H1 (cell line): ENCODE results near the gene HILPDA. TPM values are rescaled to one million over a fixed set of nuclear protein-coding genes. Genes with fewer than 3 reads are reported as not detected.

Experiments
- CTCF ChIA-PET: fragments of 300-600 bp; sonication (Branson Sonifier 250); formaldehyde crosslinking; loops from one replicate; lab custom pipeline; 2021; ENCODE audit not compliant: partially characterized antibody; lab: Charles Lee
- POLR2A ChIA-PET: fragments of 300-600 bp; sonication (Branson Sonifier 250); formaldehyde crosslinking; loops from one replicate; lab custom pipeline; 2021; ENCODE audit warnings: inconsistent platforms; ENCODE audit not compliant: partially characterized antibody; lab: Charles Lee
- DNase-seq, 2 experiments: peaks; one replicate each; pipeline versions ENCODE4 v3.0.0 to v3.0.0-alpha.2; 2010 to 2022; ENCODE audit warnings: low spot score in 2 of 2, low read depth in 1 of 2, mixed read lengths in 1 of 2
- FAIRE-seq: peaks from 2 replicates; lab custom pipeline; 2011; peaks lifted over from hg19 to GRCh38; lab: Jason Lieb, UNC
- H2AFZ ChIP-seq: 2 replicates; pipeline ENCODE4 v1.8.1; 2012; ENCODE audit warnings: low read length, inconsistent platforms
- H2AK5ac ChIP-seq: 2 replicates; pipeline ENCODE4 v1.6.1; 2013; ENCODE audit warnings: low read depth, low read length
- H2BK120ac ChIP-seq: replicated peaks from 2 replicates; pipeline ENCODE3; 2013; ENCODE audit warnings: low read depth, low read length, inconsistent platforms
- H2BK12ac ChIP-seq: 2 replicates; pipeline ENCODE4 v1.6.1; 2013; ENCODE audit warnings: low read depth, low read length
- H2BK15ac ChIP-seq: 2 replicates; pipeline ENCODE4 v1.6.1; 2013; ENCODE audit warnings: low read length
- H2BK20ac ChIP-seq: 2 replicates; pipeline ENCODE4 v1.6.1; 2013; ENCODE audit warnings: low read length
- H2BK5ac ChIP-seq: 2 replicates; pipeline ENCODE4 v1.6.1; 2013; ENCODE audit warnings: low read depth, low read length
- H3K14ac ChIP-seq: 2 replicates; pipeline ENCODE4 v1.6.1; 2013; ENCODE audit warnings: inconsistent platforms; ENCODE audit not compliant: insufficient read length
- H3K18ac ChIP-seq: 2 replicates; pipeline ENCODE4 v1.6.1; 2013; ENCODE audit warnings: low read length; ENCODE audit errors: extremely low read depth
- H3K23ac ChIP-seq: 2 replicates; pipeline ENCODE4 v1.6.1; 2013; ENCODE audit warnings: inconsistent platforms; ENCODE audit not compliant: insufficient read length
- H3K23me2 ChIP-seq: 2 replicates; pipeline ENCODE4 v1.6.1; 2013; ENCODE audit warnings: low read depth, low read length
- H3K27ac ChIP-seq: 2 replicates; pipeline ENCODE4 v1.6.1; 2011; ENCODE audit warnings: low read depth, low read length, inconsistent platforms
- H3K27me3 ChIP-seq, 4 experiments: replicated peaks in 1 of 4; 1 replicate in 1 of 4; 2 replicates in 3 of 4; pipeline versions ENCODE4 v1.6.1 to v1.8.1; 2011 to 2013; ENCODE audit warnings: low read length in 3 of 4, mild to moderate bottlenecking in 3 of 4, inconsistent platforms in 2 of 4, mixed read lengths in 2 of 4, moderate library complexity in 1 of 4; ENCODE audit not compliant: control insufficient read depth in 3 of 4, insufficient read depth in 3 of 4; ENCODE audit errors: extremely low read depth in 1 of 4
- H3K36me3 ChIP-seq, 4 experiments: 2 replicates each; pipeline versions ENCODE4 v1.6.1 to v1.8.1; 2011 to 2013; ENCODE audit warnings: mild to moderate bottlenecking in 4 of 4, low read length in 3 of 4, moderate library complexity in 2 of 4, control low read depth in 1 of 4, inconsistent platforms in 1 of 4; ENCODE audit not compliant: insufficient read depth in 4 of 4, control insufficient read depth in 2 of 4
- H3K4ac ChIP-seq: replicated peaks from 2 replicates; pipeline ENCODE3; 2013; ENCODE audit warnings: low read length, low read depth, mixed read lengths, inconsistent platforms; ENCODE audit not compliant: insufficient read length
- H3K4me1 ChIP-seq, 4 experiments: replicated peaks in 1 of 4; 1 replicate in 1 of 4; 2 replicates in 3 of 4; pipeline versions ENCODE4 v1.6.1 to v1.8.1; 2011 to 2013; ENCODE audit warnings: low read length in 3 of 4, inconsistent platforms in 2 of 4, mixed read lengths in 1 of 4; ENCODE audit not compliant: insufficient read depth in 4 of 4, control insufficient read depth in 3 of 4
- H3K4me2 ChIP-seq, 2 experiments: 2 replicates each; pipeline versions ENCODE4 v1.6.1 to v1.8.1; 2011 to 2013; ENCODE audit warnings: low read depth in 2 of 2, low read length in 2 of 2, control low read depth in 1 of 2, inconsistent platforms in 1 of 2, mild to moderate bottlenecking in 1 of 2; ENCODE audit not compliant: insufficient read depth in 1 of 2
- H3K4me3 ChIP-seq, 4 experiments: fragments of 200-600, 300-600 bp in 1 of 4; sonication (generic), shearing (Covaris generic), sonication (Bioruptor Twin) in 1 of 4; 2 replicates each; pipeline versions ENCODE4 v1.5.1 to v1.8.1; 2011 to 2016; ENCODE audit warnings: low read length in 4 of 4, low read depth in 3 of 4, control low read depth in 2 of 4, inconsistent platforms in 2 of 4, mild to moderate bottlenecking in 2 of 4, mixed read lengths in 1 of 4, moderate library complexity in 1 of 4; ENCODE audit not compliant: insufficient read depth in 2 of 4; ENCODE audit errors: extremely low read depth in 1 of 4
- H3K56ac ChIP-seq: replicated peaks from 2 replicates; pipeline ENCODE3; 2013; ENCODE audit warnings: low read depth, mild to moderate bottlenecking, mixed read lengths, low read length, inconsistent platforms; ENCODE audit not compliant: insufficient read length
- H3K79me1 ChIP-seq: 2 replicates; pipeline ENCODE4 v1.6.1; 2013; ENCODE audit warnings: low read depth, low read length, control low read depth
- H3K79me2 ChIP-seq, 2 experiments: 2 replicates each; pipeline versions ENCODE4 v1.6.1 to v1.8.1; 2012 to 2013; ENCODE audit warnings: low read length in 2 of 2, mild to moderate bottlenecking in 2 of 2, inconsistent platforms in 1 of 2; ENCODE audit not compliant: insufficient read depth in 2 of 2, control insufficient read depth in 1 of 2
- H3K9ac ChIP-seq, 4 experiments: replicated peaks in 1 of 4; 1 replicate in 1 of 4; 2 replicates in 3 of 4; pipeline versions ENCODE4 v1.6.1 to v1.8.1; 2011 to 2013; ENCODE audit warnings: low read depth in 3 of 4, low read length in 3 of 4, control low read depth in 2 of 4, mild to moderate bottlenecking in 2 of 4, moderate library complexity in 2 of 4, inconsistent platforms in 1 of 4; ENCODE audit errors: extremely low read depth in 1 of 4
- H3K9me3 ChIP-seq, 2 experiments: 2 replicates each; pipeline versions ENCODE4 v1.6.1 to v1.8.1; 2012 to 2013; ENCODE audit warnings: mild to moderate bottlenecking in 2 of 2, moderate library complexity in 2 of 2, control low read depth in 1 of 2, inconsistent platforms in 1 of 2, low read depth in 1 of 2, low read length in 1 of 2, mixed read lengths in 1 of 2; ENCODE audit not compliant: insufficient read depth in 2 of 2
- H4K20me1 ChIP-seq, 2 experiments: replicated peaks in 1 of 2; 2 replicates each; pipeline versions ENCODE3 to v1.8.1; 2011 to 2013; ENCODE audit warnings: inconsistent platforms in 2 of 2, low read length in 2 of 2, mild to moderate bottlenecking in 1 of 2; ENCODE audit not compliant: insufficient read depth in 2 of 2, control insufficient read depth in 1 of 2
- H4K5ac ChIP-seq: 2 replicates; pipeline ENCODE4 v1.6.1; 2013; ENCODE audit warnings: low read length, low read depth, mixed read lengths, inconsistent platforms; ENCODE audit not compliant: insufficient read length
- H4K8ac ChIP-seq: 2 replicates; pipeline ENCODE4 v1.8.0; 2013; ENCODE audit warnings: mild to moderate bottlenecking, moderate library complexity, low read length, inconsistent platforms; ENCODE audit not compliant: insufficient read depth; ENCODE audit errors: extremely low read depth
- H4K91ac ChIP-seq: replicated peaks from 2 replicates; pipeline ENCODE3; 2013; ENCODE audit warnings: low read length, mixed read lengths, inconsistent platforms; ENCODE audit not compliant: insufficient read length
- BACH1 ChIP-seq: IDR thresholded peaks from 2 replicates; pipeline ENCODE4 v1.6.1; 2012; ENCODE audit warnings: low read length, improper control_type of control experiment
- CBX5 ChIP-seq: fragments of 300-800, 300-1000 bp; sonication (generic); IDR thresholded peaks from 2 replicates; pipeline ENCODE4 v1.7.1; 2016; ENCODE audit warnings: antibody characterized with exemption, low read length, low read depth
- JUND ChIP-seq: IDR thresholded peaks from 2 replicates; pipeline ENCODE4 v1.6.1; 2011; ENCODE audit warnings: mild to moderate bottlenecking, improper control_type of control experiment, low read length
- MAFK ChIP-seq: IDR thresholded peaks from 2 replicates; pipeline ENCODE4 v1.6.1; 2012; ENCODE audit warnings: low read depth, mild to moderate bottlenecking, improper control_type of control experiment, low read length
- SP1 ChIP-seq: IDR thresholded peaks from 2 replicates; pipeline ENCODE4 v1.6.1; 2011; ENCODE audit warnings: low read depth, low read length
- SP4 ChIP-seq: IDR thresholded peaks from 2 replicates; pipeline ENCODE4 v1.6.1; 2012; ENCODE audit warnings: low read length, inconsistent platforms
- TAF7 ChIP-seq: optimal IDR thresholded peaks from 2 replicates; pipeline ENCODE3; 2011; ENCODE audit warnings: low read depth, mild to moderate bottlenecking, inconsistent platforms, low read length, moderate library complexity, borderline replicate concordance
- WGBS, 2 experiments: shearing (Covaris generic) in 1 of 2; methylation state at CpG; one replicate each; pipeline versions ENCODE4 v1.1.6 to v1.1.7; 2013 to 2015; ENCODE audit warnings: low lambda C conversion rate in 2 of 2, mixed read lengths in 2 of 2, inconsistent platforms in 1 of 2, low coverage in 1 of 2, missing lambda C conversion rate in 1 of 2; ENCODE audit not compliant: insufficient replicate concordance in 2 of 2, insufficient coverage in 1 of 2, insufficient read length in 1 of 2; ENCODE audit errors: extremely low coverage in 1 of 2, missing lambda C conversion rate in 1 of 2; 5-methylcytosine and 5-hydroxymethylcytosine counted together
- polyA plus RNA-seq, 7 experiments: library from polyadenylated mRNA; depleted of rRNA in 3 of 7; stranded (reverse) in 5 of 7; unstranded in 2 of 7; fragments of >200 nt in 5 of 7; fragments of 200-250 nt in 2 of 7; gene quantifications; 1 replicate in 5 of 7; 2 replicates in 1 of 7; 4 replicates in 1 of 7; pipeline versions ENCODE4 v1.2.1 to v1.2.3, GENCODE V29; 2011 to 2013; ENCODE audit warnings: missing spikeins in 2 of 7, mixed read lengths in 2 of 7
- total RNA-seq: library from RNA; stranded (reverse); fragmentation: NEBNext Ultra II Directional; extraction: Animal tissue kit (Norgen Biotek cat#: 25700); gene quantifications from 2 replicates; pipeline ENCODE4 v1.2.1, GENCODE V29; 2021
- TF ChIP-seq, protein P1 (sequence below): IDR thresholded peaks from 2 replicates; pipeline ENCODE4 v1.6.1; 2012; ENCODE audit warnings: low read length, inconsistent platforms

The HILPDA gene
- total and polyA plus RNA-seq, 2 of the 8 experiments (the other 6 are each of a cell fraction or from before 2014, with no cell fraction given) = 35.6 to 80.0 TPM

- FAIRE-seq = no peak
- TF ChIP-seq TAF7 = no peak
- TF ChIP-seq BACH1 = no peak
- TF ChIP-seq, protein P1, sequence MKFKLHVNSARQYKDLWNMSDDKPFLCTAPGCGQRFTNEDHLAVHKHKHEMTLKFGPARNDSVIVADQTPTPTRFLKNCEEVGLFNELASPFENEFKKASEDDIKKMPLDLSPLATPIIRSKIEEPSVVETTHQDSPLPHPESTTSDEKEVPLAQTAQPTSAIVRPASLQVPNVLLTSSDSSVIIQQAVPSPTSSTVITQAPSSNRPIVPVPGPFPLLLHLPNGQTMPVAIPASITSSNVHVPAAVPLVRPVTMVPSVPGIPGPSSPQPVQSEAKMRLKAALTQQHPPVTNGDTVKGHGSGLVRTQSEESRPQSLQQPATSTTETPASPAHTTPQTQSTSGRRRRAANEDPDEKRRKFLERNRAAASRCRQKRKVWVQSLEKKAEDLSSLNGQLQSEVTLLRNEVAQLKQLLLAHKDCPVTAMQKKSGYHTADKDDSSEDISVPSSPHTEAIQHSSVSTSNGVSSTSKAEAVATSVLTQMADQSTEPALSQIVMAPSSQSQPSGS = no peak
- TF ChIP-seq SP1 = no peak
- no peak for TF ChIP-seq CBX5
- no peak for TF ChIP-seq MAFK
- no peak for TF ChIP-seq JUND
- no peak for TF ChIP-seq SP4
Observed at GRCh38 chr7:128424686-128425275, 30.9 kb upstream of the HILPDA start.

More at GRCh38 chr7:128424686-128425275, 30.9 kb upstream of the HILPDA start:
- Histone ChIP-seq H2BK12ac (no peak overlapping the region), H2BK120ac (no peak overlapping the region), H3K4me1 (peaks cover 0 to 3% (median 0%) of the 10 kb centered on the region in 4 experiments; a peak in 1 of 7 replicates), H2BK5ac (no peak overlapping the region), H4K91ac (no peak overlapping the region), H3K18ac (no peak overlapping the region), H3K27me3 (no peaks in the 10 kb centered on the region), H3K4me2 (no peak overlapping the region), H3K9ac (no peak overlapping the region), H3K4me3 (no peak overlapping the region), H4K5ac (no peak overlapping the region), H3K9me3 (no peaks in the 10 kb centered on the region), H2BK20ac (no peak overlapping the region), H4K20me1 (no peaks in the 10 kb centered on the region), H3K79me2 (no peaks in the 10 kb centered on the region), H3K56ac (no peak overlapping the region), H2AFZ (no peak overlapping the region), H2AK5ac (no peak overlapping the region), H3K14ac (no peak overlapping the region), H3K23ac (no peak overlapping the region), H3K27ac (no peak overlapping the region), H3K36me3 (no peaks in the 10 kb centered on the region), H3K23me2 (peaks cover 3% of the 10 kb centered on the region; the same call in 1 of the 2 replicates), H3K4ac (no peak overlapping the region), H4K8ac (no peak overlapping the region), H3K79me1 (no peaks in the 10 kb centered on the region), H2BK15ac (no peak overlapping the region)
- CTCF ChIA-PET = interaction anchor here (0.6 to 25.2 kb wide), 29 partner anchors 9 to 1880 kb away, joined by 3 to 477 read pairs (median 5); partner anchors contain the start of genes HILPDA, IMPDH1, METTL2B and RBM28
- 91% methylated on average over 1 of the region's 1 CpG; no CpG with 5 or more reads in 1 of the 2 experiments for WGBS, 2 experiments
- DNase-seq = no peak
- POLR2A ChIA-PET = interaction anchor here (0.6 to 1.3 kb wide), 2 partner anchors 35 to 81 kb away, joined by 3 to 4 read pairs; partner anchors contain the start of gene RBM28
